ENCODE results near the gene SIX5.
"Not testable (repeated sequence)": the region's sequence is repeated elsewhere in the genome, so short reads cannot be mapped to it uniquely, and the experiment has no call there.

The SIX5 gene

GRCh38 chr19:45804140-45804958 lies 35.3 kb upstream of the SIX5 start:
- no peak for TF ChIP-seq FOXA1 (IDR thresholded peaks at IDR 0.05)
- TF ChIP-seq FOXK2 (IDR thresholded peaks at IDR 0.05) = no peak
- TF ChIP-seq BHLHE40 (IDR thresholded peaks at IDR 0.05; ENCODE audit: borderline replicate concordance) = no peak
- TF ChIP-seq CTBP1 (IDR thresholded peaks at IDR 0.05; ENCODE audit: borderline replicate concordance) = no peak
- no peak for TF ChIP-seq PKNOX1 (IDR thresholded peaks at IDR 0.05)
- TF ChIP-seq FOXM1 (IDR thresholded peaks at IDR 0.05; ENCODE audit: borderline replicate concordance) = no peak
- TF ChIP-seq SP1 (IDR thresholded peaks at IDR 0.05) = no peak
- no peak for TF ChIP-seq TARDBP (IDR thresholded peaks at IDR 0.05)
- no peak for TF ChIP-seq LEF1 (IDR thresholded peaks at IDR 0.05; ENCODE audit: borderline replicate concordance)
- TF ChIP-seq ARNT (IDR thresholded peaks at IDR 0.05) = no peak
- TF ChIP-seq NFRKB (IDR thresholded peaks at IDR 0.05) = no peak
- TF ChIP-seq L3MBTL2 (conservative IDR thresholded peaks at IDR 0.05) = no peak
- no peak for DNase-seq (ENCODE audit: extremely low spot score)
- CTCF ChIA-PET = interaction anchor here (0.8 to 1.4 kb wide), 3 partner anchors 13 to 37 kb away, joined by 3 to 5 read pairs (median 4); no protein-coding TSS in a partner anchor
- POLR2A ChIA-PET = interaction anchor here (1.1 kb wide), 1 partner anchor 35 kb away, joined by 3 read pairs; the partner anchor contains the start of gene SIX5

GRCh38 chr19:45801603-45802175 lies 32.6 kb upstream of the SIX5 start:
- DNase-seq (ENCODE audit: extremely low spot score) = no peak
- ChIA-PET POLR2A (interaction anchor here (0.8 to 1.7 kb wide), 2 partner anchors 32 to 33 kb away, joined by 3 to 5 read pairs; partner anchors contain the start of gene SIX5), CTCF (interaction anchor here (0.9 to 1.1 kb wide), 2 partner anchors 31 to 32 kb away, joined by 3 read pairs; partner anchors contain the start of gene SIX5)
- no peak for TF ChIP-seq ZNF384 (IDR thresholded peaks at IDR 0.05)
- no peak for TF ChIP-seq SUZ12 (IDR thresholded peaks at IDR 0.05)
- TF ChIP-seq NFRKB (IDR thresholded peaks at IDR 0.05) = no peak
- no peak for TF ChIP-seq FOXA1 (IDR thresholded peaks at IDR 0.05)
- no peak for TF ChIP-seq TARDBP (IDR thresholded peaks at IDR 0.05)
- TF ChIP-seq LEF1 (IDR thresholded peaks at IDR 0.05; ENCODE audit: borderline replicate concordance) = no peak
- TF ChIP-seq BHLHE40 (IDR thresholded peaks at IDR 0.05; ENCODE audit: borderline replicate concordance) = no peak
- no peak for TF ChIP-seq HDGF (IDR thresholded peaks at IDR 0.05; ENCODE audit: borderline replicate concordance)
- TF ChIP-seq FOXM1 (IDR thresholded peaks at IDR 0.05; ENCODE audit: borderline replicate concordance) = no peak
- no peak for TF ChIP-seq L3MBTL2 (conservative IDR thresholded peaks at IDR 0.05)
- TF ChIP-seq FOXK2 (IDR thresholded peaks at IDR 0.05) = no peak
- no peak for TF ChIP-seq PKNOX1 (IDR thresholded peaks at IDR 0.05)
- no peak for TF ChIP-seq CTBP1 (IDR thresholded peaks at IDR 0.05; ENCODE audit: borderline replicate concordance)
- TF ChIP-seq ELF4 (IDR thresholded peaks at IDR 0.05) = no peak

GRCh38 chr19:45800070-45800553 lies 31.1 kb upstream of the SIX5 start:
- CTCF ChIA-PET = interaction anchor here (0.9 to 2.8 kb wide), 4 partner anchors 17 to 64 kb away, joined by 3 to 21 read pairs (median 5); partner anchors contain the start of genes DMPK, FOXA3 and SIX5
- TF ChIP-seq NFRKB (IDR thresholded peaks at IDR 0.05) = no peak
- no peak for TF ChIP-seq FOXA1 (IDR thresholded peaks at IDR 0.05)
- TF ChIP-seq SUZ12 (IDR thresholded peaks at IDR 0.05) = no peak
- no peak for TF ChIP-seq ZNF384 (IDR thresholded peaks at IDR 0.05)
- no peak for TF ChIP-seq CTBP1 (IDR thresholded peaks at IDR 0.05; ENCODE audit: borderline replicate concordance)
- TF ChIP-seq BHLHE40 (IDR thresholded peaks at IDR 0.05; ENCODE audit: borderline replicate concordance) = no peak
- TF ChIP-seq L3MBTL2 (conservative IDR thresholded peaks at IDR 0.05) = no peak
- TF ChIP-seq LEF1 (IDR thresholded peaks at IDR 0.05; ENCODE audit: borderline replicate concordance) = no peak
- no peak for TF ChIP-seq FOXM1 (IDR thresholded peaks at IDR 0.05; ENCODE audit: borderline replicate concordance)
- TF ChIP-seq SP1 (IDR thresholded peaks at IDR 0.05) = no peak
- POLR2A ChIA-PET = interaction anchor here (0.7 to 1.5 kb wide), 3 partner anchors 27 to 33 kb away, joined by 3 to 11 read pairs (median 7); partner anchors contain the start of gene SIX5
- no peak for DNase-seq (ENCODE audit: extremely low spot score)

- ChIA-PET CTCF (interaction anchor here (0.8 to 2.8 kb wide), 9 partner anchors 15 to 115 kb away, joined by 3 to 21 read pairs (median 4); partner anchors contain the start of genes DMPK, FOXA3 and SIX5), POLR2A (interaction anchor here (0.9 to 1.5 kb wide), 3 partner anchors 11 to 32 kb away, joined by 3 to 11 read pairs (median 7); partner anchors contain the start of gene SIX5)
- not testable (repeated sequence) for DNase-seq (ENCODE audit: extremely low spot score)
Observed at GRCh38 chr19:45799541-45799940, 30.5 kb upstream of the SIX5 start.

- DNase-seq (ENCODE audit: extremely low spot score) = peak; percentile 70
- TF ChIP-seq SP1 (IDR thresholded peaks at IDR 0.05) (no peak), ELF4 (IDR thresholded peaks at IDR 0.05) (no peak), CTBP1 (IDR thresholded peaks at IDR 0.05; ENCODE audit: borderline replicate concordance) (no peak), BHLHE40 (IDR thresholded peaks at IDR 0.05; ENCODE audit: borderline replicate concordance) (no peak), FOXA1 (IDR thresholded peaks at IDR 0.05) (no peak), SUZ12 (IDR thresholded peaks at IDR 0.05) (no peak), PKNOX1 (IDR thresholded peaks at IDR 0.05) (no peak), ARNT (IDR thresholded peaks at IDR 0.05) (no peak), TARDBP (IDR thresholded peaks at IDR 0.05) (no peak)
- ChIA-PET POLR2A (interaction anchor here (0.9 to 1.5 kb wide), 3 partner anchors 10 to 31 kb away, joined by 3 to 11 read pairs (median 7); partner anchors contain the start of gene SIX5), CTCF (interaction anchor here (0.8 to 2.8 kb wide), 9 partner anchors 15 to 114 kb away, joined by 3 to 21 read pairs (median 4); partner anchors contain the start of genes DMPK, FOXA3 and SIX5)
Observed at GRCh38 chr19:45798995-45799517, 30.0 kb upstream of the SIX5 start.

Data from HEK293T (cell line).